Esophagus squamous epithelium (tissue), 4 donors: ENCODE data around the gene ATP10A.

Experiments
- POLR2A ChIP-seq, 4 donors: fragments of 450-650 bp; IDR thresholded peaks; one replicate each; pipeline ENCODE4 v1.6.1; 2017; ENCODE audit warnings: antibody characterized with exemption in 4 of 4, mild to moderate bottlenecking in 4 of 4, moderate library complexity in 3 of 4
- TF ChIP-seq, protein P1 (sequence below), 6 experiments: fragments of 450-650 bp in 4 of 6; fragments of 200-600 bp in 2 of 6; sonication (generic) in 2 of 6; IDR thresholded peaks; one replicate each; pipeline ENCODE4 v1.5.1; 2016 to 2019; ENCODE audit warnings: antibody characterized with exemption in 6 of 6, mild to moderate bottlenecking in 4 of 6, moderate library complexity in 4 of 6

DNA sequence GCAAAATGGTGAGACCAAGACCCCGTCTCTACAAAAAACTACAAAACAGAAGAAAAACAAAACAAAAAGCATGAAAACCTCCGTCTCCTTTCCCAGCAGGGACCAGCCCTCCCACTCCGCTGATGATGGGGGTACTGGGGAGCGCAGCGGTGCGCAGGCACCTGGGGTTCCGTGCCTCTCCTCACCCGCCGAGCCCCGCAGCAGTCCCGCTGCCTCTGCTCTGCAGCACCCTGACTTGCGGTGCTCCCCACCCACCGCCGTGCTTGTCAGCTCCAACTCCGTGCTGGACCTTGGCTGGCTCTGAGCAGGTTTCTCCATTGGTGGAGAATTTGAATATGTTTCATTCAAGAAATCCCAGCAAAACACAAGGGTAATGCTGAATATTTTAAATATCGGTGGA is 46.7 kb upstream of the ATP10A start:
- TF ChIP-seq, protein P1, sequence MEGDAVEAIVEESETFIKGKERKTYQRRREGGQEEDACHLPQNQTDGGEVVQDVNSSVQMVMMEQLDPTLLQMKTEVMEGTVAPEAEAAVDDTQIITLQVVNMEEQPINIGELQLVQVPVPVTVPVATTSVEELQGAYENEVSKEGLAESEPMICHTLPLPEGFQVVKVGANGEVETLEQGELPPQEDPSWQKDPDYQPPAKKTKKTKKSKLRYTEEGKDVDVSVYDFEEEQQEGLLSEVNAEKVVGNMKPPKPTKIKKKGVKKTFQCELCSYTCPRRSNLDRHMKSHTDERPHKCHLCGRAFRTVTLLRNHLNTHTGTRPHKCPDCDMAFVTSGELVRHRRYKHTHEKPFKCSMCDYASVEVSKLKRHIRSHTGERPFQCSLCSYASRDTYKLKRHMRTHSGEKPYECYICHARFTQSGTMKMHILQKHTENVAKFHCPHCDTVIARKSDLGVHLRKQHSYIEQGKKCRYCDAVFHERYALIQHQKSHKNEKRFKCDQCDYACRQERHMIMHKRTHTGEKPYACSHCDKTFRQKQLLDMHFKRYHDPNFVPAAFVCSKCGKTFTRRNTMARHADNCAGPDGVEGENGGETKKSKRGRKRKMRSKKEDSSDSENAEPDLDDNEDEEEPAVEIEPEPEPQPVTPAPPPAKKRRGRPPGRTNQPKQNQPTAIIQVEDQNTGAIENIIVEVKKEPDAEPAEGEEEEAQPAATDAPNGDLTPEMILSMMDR (IDR thresholded peaks at IDR 0.05) = no peak
- no peak for TF ChIP-seq POLR2A (IDR thresholded peaks at IDR 0.05)
